AG04449 (cell line): ENCODE results near the gene CEBPG.

ENCODE experiments used
- CTCF ChIA-PET: fragments of 350-600 bp; formaldehyde crosslinking; extraction: SDS; loops from one replicate; lab custom pipeline; 2021; ENCODE audit warnings: antibody characterized with exemption; lab: Yijun Ruan, JAX
- POLR2A ChIA-PET: fragments of 400-600, 350-600 bp; formaldehyde crosslinking; extraction: SDS; loops from one replicate; lab custom pipeline; 2020; ENCODE audit warnings: antibody characterized with exemption, inconsistent platforms; lab: Yijun Ruan, JAX
- DNase-seq: peaks from one replicate; pipeline ENCODE4 v3.0.0-alpha.2; 2010; ENCODE audit warnings: low read depth, low spot score
- H3K4me3 ChIP-seq: 2 replicates; pipeline ENCODE4 v1.5.1; 2011; ENCODE audit warnings: low read depth, mild to moderate bottlenecking, control low read depth, low read length
- CTCF ChIP-seq: IDR thresholded peaks from one replicate; pipeline ENCODE4 v1.5.1; 2011; ENCODE audit warnings: mild to moderate bottlenecking, moderate library complexity, low read length, control low read depth, inconsistent platforms; ENCODE audit not compliant: insufficient read depth; ENCODE audit errors: missing control alignments

The CEBPG gene

GRCh38 chr19:33408538-33409434 is 35.3 kb downstream of the CEBPG start:
- ChIA-PET CTCF (interaction anchor here (0.6 to 19.3 kb wide), 16 partner anchors 9 to 386 kb away, joined by 3 to 406 read pairs (median 4); no protein-coding TSS in a partner anchor), POLR2A (no interaction called here)
- DNase-seq = no peak
- TF ChIP-seq CTCF = no peak
- H3K4me3 ChIP-seq = no peak overlapping the region

GRCh38 chr19:33409906-33410685 is 36.6 kb downstream of the CEBPG start:
- CTCF ChIA-PET = interaction anchor here (0.8 to 19.3 kb wide), 8 partner anchors 9 to 384 kb away, joined by 3 to 406 read pairs (median 6); no protein-coding TSS in a partner anchor
- no peak for TF ChIP-seq CTCF
- no peak overlapping the region for H3K4me3 ChIP-seq
- no peak for DNase-seq
- POLR2A ChIA-PET = no interaction called here

- CTCF ChIA-PET = interaction anchor here (0.8 to 19.3 kb wide), 4 partner anchors 10 to 172 kb away, joined by 3 to 406 read pairs (median 44); no protein-coding TSS in a partner anchor
- POLR2A ChIA-PET = no interaction called here
- no peak for TF ChIP-seq CTCF
- DNase-seq = no peak
- H3K4me3 ChIP-seq = no peak overlapping the region
Measured at GRCh38 chr19:33410915-33411401, 37.4 kb downstream of the CEBPG start.

GRCh38 chr19:33411621-33412180 is 38.2 kb downstream of the CEBPG start:
- ChIA-PET CTCF (interaction anchor here (1.3 to 19.3 kb wide), 2 partner anchors 170 to 173 kb away, joined by 4 to 406 read pairs; no protein-coding TSS in a partner anchor), POLR2A (no interaction called here)
- no peak for TF ChIP-seq CTCF
- no peak overlapping the region for H3K4me3 ChIP-seq
- no peak for DNase-seq

- no peak for TF ChIP-seq CTCF
- no peak overlapping the region for H3K4me3 ChIP-seq
- ChIA-PET POLR2A (no interaction called here), CTCF (interaction anchor here (1.0 to 10.1 kb wide), 6 partner anchors 21 to 365 kb away, joined by 3 to 170 read pairs (median 4); no protein-coding TSS in a partner anchor)
- no peak for DNase-seq
Measured at GRCh38 chr19:33412601-33413425, 39.3 kb downstream of the CEBPG start.
